GM12875 (cell line): ENCODE results near the gene ASIC2.

Experiments
- H3K4me3 ChIP-seq: one replicate; pipeline ENCODE4 v1.5.1; 2011; ENCODE audit warnings: low read depth, low read length, control low read depth
- TF ChIP-seq, protein P1 (sequence below): IDR thresholded peaks from 2 replicates; pipeline ENCODE4 v1.5.1; 2011; ENCODE audit warnings: low read depth, mild to moderate bottlenecking, control low read depth, inconsistent platforms, low read length, moderate library complexity, borderline replicate concordance; ENCODE audit not compliant: insufficient read depth

ASIC2 gene

DNA sequence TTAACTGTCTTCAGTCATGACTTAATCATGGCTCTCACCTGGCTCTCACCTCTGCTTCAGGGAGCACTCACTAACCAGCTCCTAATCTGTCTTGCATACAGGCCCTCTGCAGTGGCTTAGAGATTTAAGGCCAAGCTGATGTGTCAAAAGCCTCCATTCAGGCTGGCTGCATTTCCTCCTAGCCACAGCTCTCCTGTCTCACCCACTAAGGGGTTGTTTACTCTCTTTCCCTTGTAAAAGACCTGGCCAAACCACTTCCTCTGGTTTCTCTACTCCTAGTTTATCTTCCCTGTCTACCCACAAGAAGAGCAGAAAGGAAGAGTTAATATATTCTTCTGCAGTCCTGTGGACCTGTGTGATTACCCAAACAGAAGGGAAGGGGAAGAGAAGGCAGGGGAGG, 9.3 kb upstream of the ASIC2 start:
- TF ChIP-seq, protein P1, sequence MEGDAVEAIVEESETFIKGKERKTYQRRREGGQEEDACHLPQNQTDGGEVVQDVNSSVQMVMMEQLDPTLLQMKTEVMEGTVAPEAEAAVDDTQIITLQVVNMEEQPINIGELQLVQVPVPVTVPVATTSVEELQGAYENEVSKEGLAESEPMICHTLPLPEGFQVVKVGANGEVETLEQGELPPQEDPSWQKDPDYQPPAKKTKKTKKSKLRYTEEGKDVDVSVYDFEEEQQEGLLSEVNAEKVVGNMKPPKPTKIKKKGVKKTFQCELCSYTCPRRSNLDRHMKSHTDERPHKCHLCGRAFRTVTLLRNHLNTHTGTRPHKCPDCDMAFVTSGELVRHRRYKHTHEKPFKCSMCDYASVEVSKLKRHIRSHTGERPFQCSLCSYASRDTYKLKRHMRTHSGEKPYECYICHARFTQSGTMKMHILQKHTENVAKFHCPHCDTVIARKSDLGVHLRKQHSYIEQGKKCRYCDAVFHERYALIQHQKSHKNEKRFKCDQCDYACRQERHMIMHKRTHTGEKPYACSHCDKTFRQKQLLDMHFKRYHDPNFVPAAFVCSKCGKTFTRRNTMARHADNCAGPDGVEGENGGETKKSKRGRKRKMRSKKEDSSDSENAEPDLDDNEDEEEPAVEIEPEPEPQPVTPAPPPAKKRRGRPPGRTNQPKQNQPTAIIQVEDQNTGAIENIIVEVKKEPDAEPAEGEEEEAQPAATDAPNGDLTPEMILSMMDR, result no peak

DNA sequence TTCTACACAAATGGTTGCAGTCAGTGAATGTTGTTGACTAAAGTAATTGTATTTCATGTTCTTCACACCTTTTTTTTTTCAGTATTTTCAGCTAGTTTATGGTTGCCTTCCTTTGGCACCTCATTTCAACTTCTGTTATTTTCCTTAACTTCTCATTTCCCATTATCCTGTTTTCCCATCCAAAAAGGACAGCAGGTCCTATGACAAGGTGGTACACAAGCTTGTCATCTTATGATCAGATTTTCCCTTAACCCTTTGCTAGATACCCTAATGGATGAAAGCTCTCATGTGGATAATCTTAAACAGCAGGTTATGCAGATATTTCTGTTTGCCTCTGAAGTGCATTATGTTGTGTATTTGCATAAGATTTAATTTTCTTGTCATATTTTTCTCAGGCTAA, 7.1 kb upstream of the ASIC2 start:
- H3K4me3 ChIP-seq, result no peak overlapping the region
- TF ChIP-seq, protein P1, result no peak

More for the DNA sequence above, 9.3 kb upstream of the ASIC2 start:
- H3K4me3 ChIP-seq, result no peak overlapping the region

DNA sequence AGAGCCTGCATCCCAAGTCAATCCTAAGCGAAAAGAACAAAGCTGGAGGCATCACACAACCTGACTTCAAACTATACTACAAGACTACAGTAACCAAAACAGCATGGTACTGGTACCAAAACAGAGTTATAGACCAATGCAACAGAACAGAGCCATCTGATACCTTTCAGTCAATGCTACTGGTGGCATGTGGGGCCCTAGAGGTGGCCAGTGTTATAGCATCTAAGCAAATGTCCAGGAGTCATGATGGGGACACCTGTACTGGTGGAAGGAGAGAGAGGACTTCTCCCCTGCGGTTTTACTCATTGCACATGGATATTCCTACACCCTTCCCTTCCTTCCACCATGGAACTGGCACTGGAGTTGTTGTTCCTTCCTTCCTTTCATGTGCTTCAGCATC, 6.0 kb upstream of the ASIC2 start:
- TF ChIP-seq, protein P1, result no peak
- no peak overlapping the region for H3K4me3 ChIP-seq

DNA sequence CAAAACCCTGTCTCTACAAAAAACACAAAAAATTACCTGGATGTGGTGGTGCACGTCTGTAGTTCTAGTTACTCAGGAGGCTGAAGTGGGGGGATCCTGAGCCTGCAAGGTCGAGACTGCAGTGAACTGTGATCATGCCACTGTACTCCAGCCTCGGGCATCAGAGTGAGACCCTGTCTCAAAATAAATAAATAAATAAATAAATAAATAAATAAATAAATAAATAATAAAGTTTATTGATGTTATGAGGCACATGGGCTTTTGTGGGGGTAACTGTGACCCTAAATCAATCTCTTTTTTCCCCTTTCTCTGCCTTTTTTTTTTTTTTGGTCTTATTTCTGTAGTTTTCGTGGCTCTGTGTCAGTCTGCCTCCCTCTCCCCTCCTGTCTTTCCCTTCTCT, 4.5 kb upstream of the ASIC2 start:
- H3K4me3 ChIP-seq, result no peak overlapping the region
- TF ChIP-seq, protein P1, result no peak

DNA sequence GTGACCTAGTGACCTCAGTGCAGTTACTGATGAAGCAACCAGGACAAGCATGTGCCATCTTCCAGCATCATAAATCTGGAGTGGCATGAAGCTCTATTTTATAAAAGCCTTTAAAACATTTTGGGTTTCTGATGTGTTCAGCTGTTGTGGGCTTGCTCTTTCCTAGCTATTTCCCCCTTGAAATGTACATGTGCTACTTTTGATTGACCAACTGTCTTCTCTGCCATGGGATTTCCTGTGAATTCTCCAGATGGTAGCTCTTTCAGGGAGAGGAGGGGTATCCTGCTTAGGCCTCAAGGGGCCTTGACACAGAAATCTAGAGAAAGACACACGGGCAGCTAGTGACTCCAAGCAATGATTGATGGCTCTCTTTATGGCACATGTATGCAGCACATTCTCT, 1.9 kb upstream of the ASIC2 start:
- no peak overlapping the region for H3K4me3 ChIP-seq
- TF ChIP-seq, protein P1, result no peak

DNA sequence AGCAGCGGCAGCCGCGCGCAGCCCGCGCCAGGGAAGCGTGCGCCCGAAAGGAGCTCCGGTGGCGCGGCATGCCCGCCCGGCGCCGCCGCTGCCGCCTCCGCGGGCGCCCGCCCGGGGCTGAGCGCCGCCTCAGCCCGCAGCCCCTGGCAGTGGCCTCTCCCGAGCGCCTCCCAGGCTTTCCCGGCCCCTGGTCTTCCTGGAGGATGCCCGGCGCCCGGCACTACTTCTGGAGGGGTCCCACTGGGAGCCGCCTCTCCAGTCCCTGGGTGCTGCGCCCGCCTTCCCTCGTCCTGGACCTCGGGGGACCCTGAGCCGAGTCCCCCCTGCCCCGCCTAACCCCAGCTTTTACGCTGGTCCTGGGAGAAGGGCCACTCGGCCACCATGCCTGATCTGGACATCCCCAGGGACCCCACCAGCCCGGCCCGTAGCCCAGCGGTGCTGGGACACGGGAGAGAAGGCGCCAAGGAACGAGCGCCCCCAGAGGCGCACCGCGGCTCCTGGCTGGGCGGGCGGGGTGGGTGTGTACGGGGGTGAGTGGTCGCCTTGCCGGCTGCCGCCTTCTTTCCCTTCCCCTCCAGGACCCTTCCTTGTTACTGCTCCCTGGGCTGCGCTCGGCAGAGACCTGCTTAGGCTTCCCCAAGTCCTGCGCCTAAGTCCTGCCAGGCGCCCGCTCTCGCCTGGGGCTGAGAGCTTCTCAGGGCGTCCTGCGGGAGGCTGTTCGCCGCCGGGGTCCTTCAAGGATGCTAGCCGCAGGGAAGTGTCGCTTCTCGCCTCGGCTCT, 704 bp downstream of the ASIC2 start:
- no peak overlapping the region for H3K4me3 ChIP-seq
- TF ChIP-seq, protein P1, result peak; percentile 25; the same call in 1 of the 2 replicates
